PC-3 (cell line): Measurements from ENCODE around the gene MARCHF6. TPM values are rescaled to one million over a fixed set of nuclear protein-coding genes. Genes with fewer than 3 reads are reported as not detected.

ENCODE experiments used
- ATAC-seq: fragments of 200-7000 bp; cut with Tn5 transposase; 2 replicates; pipeline ENCODE4 v1.9.1; 2020; ENCODE audit warnings: mild to moderate bottlenecking, moderate library complexity
- BruUV-seq: library from RNA; stranded (reverse); fragments of 400-500 nt; replicated peaks from 2 replicates; lab custom pipeline; 2021; lab: Mats Ljungman, UMichigan
- CTCF ChIA-PET: fragments of 300-600 bp; sonication (Branson Sonifier 250); formaldehyde crosslinking; loops from one replicate; lab custom pipeline; 2022; ENCODE audit warnings: antibody characterized with exemption; lab: Charles Lee
- POLR2A ChIA-PET: fragments of 300-600 bp; sonication (Branson Sonifier 250); formaldehyde crosslinking; loops from one replicate; lab custom pipeline; 2022; ENCODE audit warnings: antibody characterized with exemption; ENCODE audit not compliant: unreplicated experiment; lab: Charles Lee
- DNase-seq: peaks from one replicate; pipeline ENCODE4 v3.0.0-alpha.2; 2015
- H2AFZ ChIP-seq: fragments of 300-600 bp; sonication (generic); 2 replicates; pipeline ENCODE4 v1.6.0; 2016; ENCODE audit warnings: antibody characterized with exemption, low read length
- H3F3A ChIP-seq: fragments of 300-600 bp; sonication (generic); one replicate; pipeline ENCODE4 v1.6.0; 2017; ENCODE audit warnings: antibody characterized with exemption, low read length, control low read depth, mild to moderate bottlenecking; ENCODE audit not compliant: unreplicated experiment
- H3K27ac ChIP-seq: fragments of 300-600 bp; sonication (generic); 2 replicates; pipeline ENCODE4 v1.5.1; 2016; ENCODE audit warnings: mild to moderate bottlenecking, low read length
- H3K27me3 ChIP-seq: fragments of 300-600 bp; sonication (generic); 2 replicates; pipeline ENCODE4 v1.6.1; 2016; ENCODE audit warnings: low read length, mixed read lengths
- H3K36me3 ChIP-seq: fragments of 300-600 bp; sonication (generic); 2 replicates; pipeline ENCODE4 v1.6.1; 2016; ENCODE audit warnings: low read depth, mixed run types, low read length, mixed read lengths
- H3K4me1 ChIP-seq: fragments of 300-600 bp; sonication (generic); 2 replicates; pipeline ENCODE4 v1.5.1; 2016; ENCODE audit warnings: low read length; ENCODE audit not compliant: insufficient read depth
- H3K4me2 ChIP-seq: fragments of 300-600 bp; sonication (generic); 2 replicates; pipeline ENCODE4 v1.6.0; 2016; ENCODE audit warnings: low read length
- H3K4me3 ChIP-seq: fragments of 300-600 bp; sonication (generic); 2 replicates; pipeline ENCODE4 v1.5.1; 2016; ENCODE audit warnings: mild to moderate bottlenecking, low read length, mixed read lengths
- H3K79me2 ChIP-seq: fragments of 300-600 bp; sonication (generic); 2 replicates; pipeline ENCODE4 v1.6.1; 2017; ENCODE audit warnings: low read length, mixed read lengths
- H3K9ac ChIP-seq: fragments of 300-600 bp; sonication (generic); 2 replicates; pipeline ENCODE4 v1.6.0; 2016; ENCODE audit warnings: mild to moderate bottlenecking, low read length
- H3K9me2 ChIP-seq: fragments of 300-600 bp; sonication (generic); replicated peaks from 2 replicates; pipeline ENCODE4 v1.6.1; 2016; ENCODE audit warnings: mixed run types, low read length, mixed read lengths
- H3K9me3 ChIP-seq: fragments of 300-600 bp; sonication (generic); 2 replicates; pipeline ENCODE4 v1.6.1; 2016; ENCODE audit warnings: low read length, mixed read lengths
- H4K20me1 ChIP-seq: fragments of 300-600 bp; sonication (generic); 2 replicates; pipeline ENCODE4 v1.6.1; 2016; ENCODE audit warnings: low read length, mixed read lengths
- CTCF ChIP-seq: fragments of 300-600 bp; sonication (generic); conservative IDR thresholded peaks from 2 replicates; pipeline ENCODE4 v1.5.1; 2017; ENCODE audit warnings: antibody characterized with exemption, low read depth, mild to moderate bottlenecking, low read length
- EZH2 ChIP-seq: fragments of 300-600 bp; sonication (generic); IDR thresholded peaks from one replicate; pipeline ENCODE4 v1.6.1; 2017; ENCODE audit warnings: antibody characterized with exemption, mild to moderate bottlenecking, low read length; ENCODE audit not compliant: unreplicated experiment
- EZH2phosphoT487 ChIP-seq: fragments of 300-600 bp; sonication (generic); IDR thresholded peaks from 2 replicates; pipeline ENCODE4 v1.6.1; 2018; ENCODE audit warnings: mild to moderate bottlenecking, antibody characterized with exemption, low read length, borderline replicate concordance
- intact Hi-C: fragments of 100-400 bp; cut with micrococcal nuclease; formaldehyde crosslinking; loops from 2 replicates; pipeline ENCODE4 v1.9.0; 2023
- total RNA-seq: library from RNA; depleted of rRNA; stranded (reverse); fragments of >200 nt; gene quantifications from 2 replicates; pipeline ENCODE4 v1.2.3, GENCODE V29; 2014

Gene MARCHF6
- total RNA-seq, 1 experiment from 2014 or later, result 140 TPM

GRCh38 chr5:10335711-10336470 lies 17.6 kb upstream of the MARCHF6 start:
- BruUV-seq, result no TSS peak
- Histone ChIP-seq H3K27ac (no peak overlapping the region), H3K9me2 (no peaks in the 10 kb centered on the region; the same call in 1 of the 2 replicates), H3K9me3 (no peaks in the 10 kb centered on the region), H3K4me2 (no peak overlapping the region), H3K27me3 (no peaks in the 10 kb centered on the region), H3K9ac (no peak overlapping the region), H3K4me3 (no peak overlapping the region), H3K4me1 (peaks cover 8% of the 10 kb centered on the region; the same call in 1 of the 2 replicates), H2AFZ (no peak overlapping the region), H3K79me2 (no peaks in the 10 kb centered on the region), H3F3A (no peaks in the 10 kb centered on the region), H4K20me1 (no peaks in the 10 kb centered on the region), H3K36me3 (no peaks in the 10 kb centered on the region)
- POLR2A ChIA-PET, result no interaction called here
- ATAC-seq (no peak), DNase-seq (no peak)
- TF ChIP-seq EZH2 (no peak), CTCF (no peak), EZH2phosphoT487 (no peak)
- CTCF ChIA-PET, result no interaction called here
- intact Hi-C loops, result no loop called here

- no peak overlapping the region for H3K4me2 ChIP-seq
- no peak overlapping the region for H2AFZ ChIP-seq
- ATAC-seq, result no peak
- no peak overlapping the region for H3K4me3 ChIP-seq
- no peaks in the 10 kb centered on the region for H3K36me3 ChIP-seq
- no peaks in the 10 kb centered on the region for H3K79me2 ChIP-seq
- CTCF ChIA-PET, result no interaction called here
- H3K27me3 ChIP-seq, result no peaks in the 10 kb centered on the region
- no peak overlapping the region for H3K9ac ChIP-seq
- POLR2A ChIA-PET, result no interaction called here
- DNase-seq, result no peak
- no peak for TF ChIP-seq EZH2
- TF ChIP-seq EZH2phosphoT487, result no peak
- TF ChIP-seq CTCF, result no peak
- H3K4me1 ChIP-seq, result peaks cover 4% of the 10 kb centered on the region; the same call in 1 of the 2 replicates
- H3F3A ChIP-seq, result no peaks in the 10 kb centered on the region
- intact Hi-C loops, result no loop called here
- no peaks in the 10 kb centered on the region for H3K9me3 ChIP-seq
- no TSS peak for BruUV-seq
- no peak overlapping the region for H3K27ac ChIP-seq
- no peaks in the 10 kb centered on the region for H4K20me1 ChIP-seq
- H3K9me2 ChIP-seq, result no peaks in the 10 kb centered on the region; the same call in 1 of the 2 replicates
Measured at GRCh38 chr5:10337107-10337506, 16.4 kb upstream of the MARCHF6 start.

GRCh38 chr5:10337986-10338385 lies 15.5 kb upstream of the MARCHF6 start:
- ChIA-PET POLR2A (no interaction called here), CTCF (interaction anchor here (0.8 kb wide), 1 partner anchor 29 kb away, joined by 8 read pairs; no protein-coding TSS in a partner anchor)
- Histone ChIP-seq H3F3A (no peaks in the 10 kb centered on the region), H3K9me2 (no peaks in the 10 kb centered on the region; the same call in 1 of the 2 replicates), H3K36me3 (no peaks in the 10 kb centered on the region), H2AFZ (no peak overlapping the region), H3K79me2 (no peaks in the 10 kb centered on the region), H3K4me3 (no peak overlapping the region), H3K27me3 (no peaks in the 10 kb centered on the region), H4K20me1 (no peaks in the 10 kb centered on the region), H3K9ac (no peak overlapping the region), H3K4me2 (no peak overlapping the region), H3K4me1 (peaks cover 4% of the 10 kb centered on the region; the same call in 1 of the 2 replicates), H3K9me3 (no peaks in the 10 kb centered on the region), H3K27ac (no peak overlapping the region)
- intact Hi-C loops, result no loop called here
- ATAC-seq (no peak), DNase-seq (no peak)
- no peak for TF ChIP-seq EZH2phosphoT487
- no peak for TF ChIP-seq CTCF
- no peak for TF ChIP-seq EZH2
- no TSS peak for BruUV-seq
